ENCODE results near the gene AP2A2. TPM values are rescaled to one million over a fixed set of nuclear protein-coding genes. Genes with fewer than 3 reads are reported as not detected.

The AP2A2 gene
- total and polyA plus RNA-seq, 2 of the 4 experiments (the other 2 are of a cell fraction) = 19.9 to 49.0 TPM

DNA sequence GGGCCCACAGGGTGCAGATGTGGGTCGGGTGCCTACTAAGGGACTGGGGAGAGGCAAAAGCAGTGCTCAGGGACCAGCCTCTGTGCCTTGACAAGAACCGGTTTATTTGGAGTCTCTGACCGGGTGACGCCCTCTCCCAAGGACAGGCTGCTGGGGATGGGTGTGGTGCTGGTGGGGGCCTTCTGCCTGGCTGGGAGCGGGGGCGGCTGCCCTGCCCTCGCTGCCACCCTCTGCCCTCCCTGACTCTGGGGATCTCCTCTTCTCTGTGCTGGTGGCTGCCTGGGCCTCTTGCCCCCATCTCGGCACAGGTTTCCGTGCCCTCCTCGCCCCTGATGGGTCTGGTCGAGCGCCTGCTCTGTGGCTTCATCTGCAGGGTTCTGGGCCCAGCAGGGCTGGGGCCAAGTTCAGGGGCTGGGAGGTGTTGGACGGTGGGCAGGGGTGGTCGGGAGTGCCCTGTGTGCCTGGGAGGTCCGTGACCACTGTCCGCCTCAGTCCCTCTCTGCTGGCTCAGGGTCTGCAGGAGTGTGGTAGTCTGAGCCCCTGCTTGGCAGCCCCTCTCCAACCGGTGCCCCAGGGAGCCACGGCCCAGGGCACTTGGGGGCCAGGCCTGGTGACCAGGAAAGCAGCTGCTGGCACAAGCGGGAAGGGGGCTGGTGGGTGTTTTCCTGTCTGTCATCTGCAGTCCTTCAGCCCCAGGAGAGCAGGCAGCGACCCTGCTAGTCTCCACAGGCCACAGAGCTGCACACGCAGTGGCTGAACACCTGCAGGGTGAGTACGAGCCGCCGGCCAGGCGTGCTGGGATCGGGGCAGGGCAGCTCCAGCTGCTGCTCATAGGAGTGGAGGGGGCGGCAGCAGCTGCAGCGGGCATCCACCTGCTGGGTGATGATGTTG is 87.3 kb downstream of the AP2A2 start:
- Histone ChIP-seq H2AK9ac (replicated peaks; ENCODE audit: low read depth, low read length, poor library complexity) (no peak overlapping the region), H3K36me3 (ENCODE audit: control insufficient read depth, insufficient read depth, low read length) (peaks cover 37% of the 10 kb centered on the region), H3K4me1 (ENCODE audit: control insufficient read depth, insufficient read depth, low read length) (no peaks in the 10 kb centered on the region), H4K20me1 (ENCODE audit: insufficient read depth, low read length) (peaks cover 12% of the 10 kb centered on the region; the same call in 1 of the 2 replicates), H4K5ac (ENCODE audit: low read depth, low read length) (no peak overlapping the region), H2BK120ac (ENCODE audit: low read depth, low read length) (no peak overlapping the region), H2AFZ (replicated peaks; ENCODE audit: low read length, poor library complexity) (no peak overlapping the region), H3K9ac (ENCODE audit: low read depth, low read length) (no peak overlapping the region), H3K79me1 (ENCODE audit: low read depth in 1 of 2, low read length in 2 of 2) (peaks cover 11 to 16% of the 10 kb centered on the region in 2 experiments), H3K23ac (ENCODE audit: low read depth, low read length) (no peak overlapping the region), H3K14ac (replicated peaks; ENCODE audit: low read depth, low read length) (no peak overlapping the region), H2BK15ac (ENCODE audit: low read depth, low read length) (no peak overlapping the region), H2BK5ac (ENCODE audit: low read depth, low read length, poor library complexity, severe bottlenecking) (no peak overlapping the region), H3K27ac (ENCODE audit: insufficient read depth, low read length) (no peak overlapping the region), H3K9me3 (ENCODE audit: control insufficient read depth, insufficient read depth, low read length) (no peaks in the 10 kb centered on the region), H3K27me3 (ENCODE audit: control insufficient read depth, insufficient read depth, low read length) (no peaks in the 10 kb centered on the region), H4K8ac (ENCODE audit: low read depth in 2 of 2, low read length in 2 of 2) (no peak overlapping the region), H3K18ac (ENCODE audit: low read depth, low read length) (no peak overlapping the region), H3K9me1 (ENCODE audit: insufficient read depth, low read length) (peaks cover 9% of the 10 kb centered on the region; the same call in 1 of the 2 replicates), H2AK5ac (ENCODE audit: low read depth, low read length) (no peak overlapping the region), H3K4ac (ENCODE audit: low read depth, low read length) (no peak overlapping the region), H3K4me3 (ENCODE audit: insufficient read depth, low read depth, low read length) (no peak overlapping the region), H4K91ac (ENCODE audit: insufficient read depth, low read depth, low read length) (no peak overlapping the region), H2BK20ac (ENCODE audit: low read depth, low read length) (no peak overlapping the region), H3K4me2 (ENCODE audit: low read depth, low read length) (no peak overlapping the region), H3K56ac (ENCODE audit: extremely low read depth, insufficient read depth, low read length) (no peak overlapping the region)
- BruUV-seq (replicated peaks) = no TSS peak
- DNase-seq (no peak), ATAC-seq (ENCODE audit: low read depth) (no peak)
- dilution Hi-C loops (cut with HindIII; ENCODE audit: low sequenced_read_pairs, unreplicated experiment) (no loop called here), in situ Hi-C loops (cut with MboI; ENCODE audit: low sequenced_read_pairs) (no loop called here), intact Hi-C loops (cut with micrococcal nuclease) (no loop called here)
- POLR2A ChIA-PET (ENCODE audit: unreplicated experiment) = no interaction called here
- WGBS, 2 experiments (ENCODE audit: extremely low coverage in 2 of 2, insufficient read length in 1 of 2) = 83% methylated on average over 12 of the region's 28 CpGs; no CpG with 5 or more reads in 1 of the 2 experiments
- CTCF ChIA-PET = no interaction called here
- TF ChIP-seq MXI1 (IDR thresholded peaks at IDR 0.05; ENCODE audit: borderline replicate concordance, low read depth, low read length) (no peak), MAFK (IDR thresholded peaks at IDR 0.05; ENCODE audit: low read depth, low read length) (no peak), RFX5 (IDR thresholded peaks at IDR 0.05; ENCODE audit: low read depth, low read length) (no peak), SMC3 (IDR thresholded peaks at IDR 0.05; ENCODE audit: low read depth, low read length) (no peak), NFE2L2 (IDR thresholded peaks at IDR 0.05; ENCODE audit: low read depth, low read length) (no peak), CHD1 (IDR thresholded peaks at IDR 0.05; ENCODE audit: low read depth, low read length) (no peak), RCOR1 (IDR thresholded peaks at IDR 0.05; ENCODE audit: insufficient replicate concordance, low read length) (no peak), BHLHE40 (IDR thresholded peaks at IDR 0.05; ENCODE audit: low read depth, low read length) (no peak), POLR2A (IDR thresholded peaks at IDR 0.05; ENCODE audit: low read depth, low read length) (no peak), RAD21 (IDR thresholded peaks at IDR 0.05; ENCODE audit: low read length) (no peak), MAZ (IDR thresholded peaks at IDR 0.05; ENCODE audit: borderline replicate concordance, low read depth, low read length) (no peak), CEBPB (IDR thresholded peaks at IDR 0.05; ENCODE audit: low read depth, low read length) (no peak)
- TF ChIP-seq, protein P1, sequence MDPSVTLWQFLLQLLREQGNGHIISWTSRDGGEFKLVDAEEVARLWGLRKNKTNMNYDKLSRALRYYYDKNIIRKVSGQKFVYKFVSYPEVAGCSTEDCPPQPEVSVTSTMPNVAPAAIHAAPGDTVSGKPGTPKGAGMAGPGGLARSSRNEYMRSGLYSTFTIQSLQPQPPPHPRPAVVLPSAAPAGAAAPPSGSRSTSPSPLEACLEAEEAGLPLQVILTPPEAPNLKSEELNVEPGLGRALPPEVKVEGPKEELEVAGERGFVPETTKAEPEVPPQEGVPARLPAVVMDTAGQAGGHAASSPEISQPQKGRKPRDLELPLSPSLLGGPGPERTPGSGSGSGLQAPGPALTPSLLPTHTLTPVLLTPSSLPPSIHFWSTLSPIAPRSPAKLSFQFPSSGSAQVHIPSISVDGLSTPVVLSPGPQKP (IDR thresholded peaks at IDR 0.05; ENCODE audit: borderline replicate concordance, low read depth, low read length) = no peak
- TF ChIP-seq, protein P2, sequence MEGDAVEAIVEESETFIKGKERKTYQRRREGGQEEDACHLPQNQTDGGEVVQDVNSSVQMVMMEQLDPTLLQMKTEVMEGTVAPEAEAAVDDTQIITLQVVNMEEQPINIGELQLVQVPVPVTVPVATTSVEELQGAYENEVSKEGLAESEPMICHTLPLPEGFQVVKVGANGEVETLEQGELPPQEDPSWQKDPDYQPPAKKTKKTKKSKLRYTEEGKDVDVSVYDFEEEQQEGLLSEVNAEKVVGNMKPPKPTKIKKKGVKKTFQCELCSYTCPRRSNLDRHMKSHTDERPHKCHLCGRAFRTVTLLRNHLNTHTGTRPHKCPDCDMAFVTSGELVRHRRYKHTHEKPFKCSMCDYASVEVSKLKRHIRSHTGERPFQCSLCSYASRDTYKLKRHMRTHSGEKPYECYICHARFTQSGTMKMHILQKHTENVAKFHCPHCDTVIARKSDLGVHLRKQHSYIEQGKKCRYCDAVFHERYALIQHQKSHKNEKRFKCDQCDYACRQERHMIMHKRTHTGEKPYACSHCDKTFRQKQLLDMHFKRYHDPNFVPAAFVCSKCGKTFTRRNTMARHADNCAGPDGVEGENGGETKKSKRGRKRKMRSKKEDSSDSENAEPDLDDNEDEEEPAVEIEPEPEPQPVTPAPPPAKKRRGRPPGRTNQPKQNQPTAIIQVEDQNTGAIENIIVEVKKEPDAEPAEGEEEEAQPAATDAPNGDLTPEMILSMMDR (conservative IDR thresholded peaks at IDR 0.05; ENCODE audit: low read depth, low read length) = no peak
- TF ChIP-seq, protein P3, sequence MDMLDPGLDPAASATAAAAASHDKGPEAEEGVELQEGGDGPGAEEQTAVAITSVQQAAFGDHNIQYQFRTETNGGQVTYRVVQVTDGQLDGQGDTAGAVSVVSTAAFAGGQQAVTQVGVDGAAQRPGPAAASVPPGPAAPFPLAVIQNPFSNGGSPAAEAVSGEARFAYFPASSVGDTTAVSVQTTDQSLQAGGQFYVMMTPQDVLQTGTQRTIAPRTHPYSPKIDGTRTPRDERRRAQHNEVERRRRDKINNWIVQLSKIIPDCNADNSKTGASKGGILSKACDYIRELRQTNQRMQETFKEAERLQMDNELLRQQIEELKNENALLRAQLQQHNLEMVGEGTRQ (IDR thresholded peaks at IDR 0.05; ENCODE audit: low read depth, low read length) = no peak

All from IMR-90 (cell line).